Osteocyte (in vitro differentiated cells): ENCODE data around the gene P2RX7. TPM values are rescaled to one million over a fixed set of nuclear protein-coding genes. Genes with fewer than 3 reads are reported as not detected.

Experiments used
- DNase-seq: peaks from one replicate; pipeline ENCODE4 v3.0.0; 2021; ENCODE audit warnings: mixed read lengths; ENCODE audit not compliant: unreplicated experiment; ENCODE audit errors: extremely low spot score
- H3K27ac Mint-ChIP-seq: one replicate; pipeline ENCODE4 v1.8.0; 2021; ENCODE audit warnings: mild to moderate bottlenecking, mixed read lengths; ENCODE audit not compliant: unreplicated experiment
- H3K27me3 Mint-ChIP-seq: one replicate; pipeline ENCODE4 v1.8.0; 2021; ENCODE audit warnings: mixed read lengths; ENCODE audit not compliant: unreplicated experiment
- H3K36me3 Mint-ChIP-seq: one replicate; pipeline ENCODE4 v1.8.0; 2021; ENCODE audit warnings: mixed read lengths; ENCODE audit not compliant: unreplicated experiment
- H3K4me1 Mint-ChIP-seq: one replicate; pipeline ENCODE4 v1.8.0; 2021; ENCODE audit warnings: mixed read lengths; ENCODE audit not compliant: unreplicated experiment
- H3K4me3 Mint-ChIP-seq: one replicate; pipeline ENCODE4 v1.8.0; 2021; ENCODE audit warnings: mild to moderate bottlenecking, moderate library complexity, mixed read lengths; ENCODE audit not compliant: unreplicated experiment
- H3K9me3 Mint-ChIP-seq: one replicate; pipeline ENCODE4 v1.8.0; 2021; ENCODE audit warnings: mixed read lengths; ENCODE audit not compliant: unreplicated experiment
- CTCF ChIP-seq: fragments of 200-600 bp; sonication (generic); IDR thresholded peaks from 2 replicates; pipeline ENCODE4 v1.5.0; 2021; ENCODE audit warnings: antibody characterized with exemption, mild to moderate bottlenecking, moderate library complexity
- total RNA-seq: library from RNA; stranded (reverse); gene quantifications from 2 replicates; pipeline ENCODE4 v1.2.1, GENCODE V29; 2021

Gene P2RX7
- total RNA-seq, 1 donor from 2014 or later = 0.30 TPM

- peaks cover 43% of the 10 kb centered on the region for H3K27me3 Mint-ChIP-seq
- no peak for DNase-seq
- no peaks in the 10 kb centered on the region for H3K4me1 Mint-ChIP-seq
- H3K27ac Mint-ChIP-seq = no peak overlapping the region
- no peak overlapping the region for H3K4me3 Mint-ChIP-seq
- TF ChIP-seq CTCF = no peak
- H3K36me3 Mint-ChIP-seq = no peaks in the 10 kb centered on the region
- no peaks in the 10 kb centered on the region for H3K9me3 Mint-ChIP-seq
Measured at GRCh38 chr12:121120989-121121755, 11.5 kb upstream of the P2RX7 start.

DNA sequence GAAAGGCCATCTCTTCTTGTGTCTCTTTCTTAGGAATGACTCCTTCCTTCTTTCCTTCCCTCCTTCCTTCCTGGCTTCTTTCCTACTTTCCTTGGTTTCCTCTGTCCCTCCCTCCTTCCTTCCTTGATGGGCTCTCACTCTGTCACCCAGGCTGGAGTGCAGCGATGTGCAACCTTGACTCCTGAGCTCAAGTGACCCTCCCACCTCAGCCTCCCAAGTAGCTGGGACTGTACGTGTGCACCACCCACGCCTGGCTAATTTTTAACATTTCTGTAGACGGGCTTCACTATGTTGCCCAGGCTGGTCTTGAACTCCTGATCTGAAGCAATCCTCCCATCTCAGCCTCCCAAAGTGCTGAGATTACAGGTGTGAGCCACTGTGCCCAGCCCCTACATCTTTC is 10.9 kb upstream of the P2RX7 start:
- H3K27ac Mint-ChIP-seq = no peak overlapping the region
- no peaks in the 10 kb centered on the region for H3K36me3 Mint-ChIP-seq
- DNase-seq = no peak
- no peaks in the 10 kb centered on the region for H3K4me1 Mint-ChIP-seq
- H3K4me3 Mint-ChIP-seq = no peak overlapping the region
- H3K27me3 Mint-ChIP-seq = peaks cover 44% of the 10 kb centered on the region
- no peaks in the 10 kb centered on the region for H3K9me3 Mint-ChIP-seq
- TF ChIP-seq CTCF = no peak

DNA sequence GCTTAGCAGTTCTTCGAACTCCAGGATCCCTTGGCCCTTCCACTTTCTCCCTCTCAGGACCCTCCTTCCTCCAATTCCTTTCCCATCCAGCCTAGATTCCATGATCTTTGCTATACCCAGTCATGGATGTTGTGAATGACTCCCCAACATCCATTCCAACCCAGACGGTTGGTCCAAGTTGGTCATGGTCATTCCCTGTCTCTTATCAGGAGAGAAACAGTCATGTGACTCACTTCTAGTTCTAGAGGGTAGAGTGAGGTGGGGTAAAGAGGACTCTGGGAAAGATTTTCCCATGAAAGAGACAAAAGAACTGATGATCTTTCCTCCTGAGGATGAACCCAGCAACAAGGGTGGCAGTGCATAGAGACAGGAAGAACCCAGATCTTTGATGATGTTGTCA is 9.2 kb upstream of the P2RX7 start:
- H3K27me3 Mint-ChIP-seq = peaks cover 50% of the 10 kb centered on the region
- H3K27ac Mint-ChIP-seq = no peak overlapping the region
- H3K4me3 Mint-ChIP-seq = no peak overlapping the region
- no peak for TF ChIP-seq CTCF
- DNase-seq = no peak
- no peaks in the 10 kb centered on the region for H3K9me3 Mint-ChIP-seq
- no peaks in the 10 kb centered on the region for H3K4me1 Mint-ChIP-seq
- H3K36me3 Mint-ChIP-seq = no peaks in the 10 kb centered on the region

DNA sequence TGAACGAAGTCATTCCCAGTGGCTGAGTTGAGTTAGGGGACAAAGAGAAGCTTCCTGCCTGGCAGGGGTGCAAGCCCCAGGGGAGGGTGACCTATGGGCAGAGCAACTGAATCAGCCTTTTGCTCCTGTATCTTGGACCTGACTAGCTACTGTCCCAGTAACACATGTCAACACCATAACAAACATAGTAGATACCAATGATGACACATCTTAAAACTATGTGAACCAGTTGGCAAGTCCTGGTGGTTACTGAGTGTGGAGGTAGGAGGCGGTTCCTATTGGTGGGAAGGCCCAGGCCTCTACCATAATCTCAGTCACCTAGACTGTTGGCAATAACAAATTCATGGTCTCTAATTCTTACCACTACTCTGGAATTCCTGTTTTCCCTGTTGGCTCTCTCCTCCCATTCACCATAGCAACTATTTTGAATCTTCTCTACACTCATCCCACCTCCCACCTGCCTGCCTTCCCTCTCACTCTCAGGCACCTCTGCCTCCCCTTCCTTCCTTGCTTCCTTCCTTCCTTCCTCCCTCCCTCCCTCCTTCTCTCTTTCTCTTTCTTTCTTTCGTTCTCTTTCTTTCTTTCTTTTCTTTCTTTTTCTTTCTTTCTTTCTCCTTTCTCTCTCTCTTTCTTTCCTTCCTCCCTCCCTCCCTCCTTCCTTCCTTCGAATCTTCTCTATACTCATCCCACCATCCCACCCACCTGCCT is 8.1 kb upstream of the P2RX7 start:
- no peak for TF ChIP-seq CTCF
- H3K4me3 Mint-ChIP-seq = no peak overlapping the region
- DNase-seq = no peak
- no peak overlapping the region for H3K27ac Mint-ChIP-seq
- peaks cover 6% of the 10 kb centered on the region for H3K4me1 Mint-ChIP-seq
- no peaks in the 10 kb centered on the region for H3K9me3 Mint-ChIP-seq
- H3K36me3 Mint-ChIP-seq = no peaks in the 10 kb centered on the region
- peaks cover 44% of the 10 kb centered on the region for H3K27me3 Mint-ChIP-seq

DNA sequence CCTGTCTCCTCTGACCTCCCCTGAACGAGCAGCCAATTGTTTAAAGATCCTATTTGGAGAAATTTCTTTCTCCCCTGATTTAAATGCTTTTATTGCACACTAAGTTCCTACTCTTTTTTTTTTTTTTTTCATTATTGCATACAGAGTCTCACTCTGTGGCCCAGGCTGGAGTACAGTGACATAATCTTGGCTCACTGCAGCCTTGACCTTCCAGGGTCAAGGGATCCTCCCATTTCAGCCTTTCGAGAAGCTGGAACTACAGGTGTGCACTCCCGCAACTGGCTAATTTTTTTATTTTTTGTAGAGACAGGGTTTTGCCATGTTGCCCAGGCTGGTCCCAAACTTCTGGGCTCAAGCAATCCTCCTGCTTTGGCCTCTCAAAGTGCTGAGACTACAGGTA is 5.2 kb upstream of the P2RX7 start:
- H3K9me3 Mint-ChIP-seq = no peaks in the 10 kb centered on the region
- DNase-seq = no peak
- TF ChIP-seq CTCF = no peak
- H3K4me1 Mint-ChIP-seq = peaks cover 7% of the 10 kb centered on the region
- peaks cover 37% of the 10 kb centered on the region for H3K27me3 Mint-ChIP-seq
- H3K36me3 Mint-ChIP-seq = no peaks in the 10 kb centered on the region
- no peak overlapping the region for H3K27ac Mint-ChIP-seq
- no peak overlapping the region for H3K4me3 Mint-ChIP-seq
